CD14-positive monocyte (primary cell): Measurements from ENCODE around the gene GAD1. TPM values are rescaled to one million over a fixed set of nuclear protein-coding genes. Genes with fewer than 3 reads are reported as not detected.

Source experiments
- DNase-seq, 3 donors: peaks; one replicate each; pipeline ENCODE4 v3.0.0-alpha.2; 2011 to 2022
- H2AFZ ChIP-seq: 2 replicates; pipeline ENCODE4 v1.6.0; 2012; ENCODE audit warnings: mild to moderate bottlenecking, low read depth, low read length, inconsistent platforms; ENCODE audit not compliant: insufficient read depth, poor library complexity, severe bottlenecking
- H3K27ac ChIP-seq, 2 donors: 1 replicate in 1 of 2; 2 replicates in 1 of 2; pipeline ENCODE4 v1.5.1; 2012 to 2013; ENCODE audit warnings: low read length in 2 of 2, control low read depth in 1 of 2, inconsistent platforms in 1 of 2, low read depth in 1 of 2, mild to moderate bottlenecking in 1 of 2
- H3K27me3 ChIP-seq, 2 donors: one replicate each; pipeline versions ENCODE4 v1.6.0 to v1.6.1; 2011 to 2013; ENCODE audit warnings: low read length in 2 of 2; ENCODE audit not compliant: control insufficient read depth in 2 of 2, insufficient read depth in 2 of 2
- H3K36me3 ChIP-seq, 2 donors: replicated peaks in 1 of 2; 1 replicate in 1 of 2; 2 replicates in 1 of 2; pipeline versions ENCODE4 v1.5.1 to v1.6.1; 2012 to 2013; ENCODE audit warnings: low read length in 2 of 2, control low read depth in 1 of 2, inconsistent platforms in 1 of 2, mild to moderate bottlenecking in 1 of 2; ENCODE audit not compliant: insufficient read depth in 2 of 2, control insufficient read depth in 1 of 2
- H3K4me1 ChIP-seq, 2 donors: 1 replicate in 1 of 2; 2 replicates in 1 of 2; pipeline versions ENCODE4 v1.5.1 to v1.6.1; 2012 to 2013; ENCODE audit warnings: low read length in 2 of 2, control low read depth in 1 of 2, inconsistent platforms in 1 of 2, mild to moderate bottlenecking in 1 of 2, moderate library complexity in 1 of 2; ENCODE audit not compliant: insufficient read depth in 2 of 2, control insufficient read depth in 1 of 2
- H3K4me2 ChIP-seq: replicated peaks from 2 replicates; pipeline ENCODE3; 2012; ENCODE audit warnings: low read length, moderate library complexity, mild to moderate bottlenecking; ENCODE audit not compliant: poor library complexity, severe bottlenecking; ENCODE audit errors: extremely low read depth
- H3K4me3 ChIP-seq, 3 experiments: fragments of 200-600 bp in 1 of 3; sonication (generic) in 1 of 3; replicated peaks in 1 of 3; 1 replicate in 2 of 3; 2 replicates in 1 of 3; pipeline ENCODE4 v1.5.1; 2011 to 2013; ENCODE audit warnings: low read length in 3 of 3, mild to moderate bottlenecking in 3 of 3, control low read depth in 2 of 3, low read depth in 2 of 3, inconsistent platforms in 1 of 3, moderate library complexity in 1 of 3
- H3K79me2 ChIP-seq: 2 replicates; pipeline ENCODE4 v1.6.0; 2012; ENCODE audit warnings: mild to moderate bottlenecking, control low read depth, inconsistent platforms, low read length, moderate library complexity; ENCODE audit not compliant: insufficient read depth
- H3K9ac ChIP-seq: 2 replicates; pipeline ENCODE4 v1.6.0; 2017; ENCODE audit warnings: low read length, mild to moderate bottlenecking; ENCODE audit not compliant: insufficient read depth, poor library complexity, severe bottlenecking
- H3K9me3 ChIP-seq, 2 donors: replicated peaks in 1 of 2; 1 replicate in 1 of 2; 2 replicates in 1 of 2; pipeline versions ENCODE4 v1.5.1 to v1.6.1; 2012 to 2013; ENCODE audit warnings: low read length in 2 of 2, control low read depth in 1 of 2; ENCODE audit not compliant: control insufficient read depth in 1 of 2, insufficient read depth in 1 of 2
- H4K20me1 ChIP-seq: 2 replicates; pipeline ENCODE4 v1.6.0; 2012; ENCODE audit warnings: mild to moderate bottlenecking, low read length, control low read depth, moderate library complexity; ENCODE audit not compliant: insufficient read depth
- H3K27ac Mint-ChIP-seq, 7 donors: one replicate each; pipeline ENCODE4 v1.8.0; 2020; ENCODE audit warnings: mild to moderate bottlenecking in 7 of 7, mixed read lengths in 7 of 7, moderate library complexity in 6 of 7, inconsistent platforms in 2 of 7
- H3K27me3 Mint-ChIP-seq, 3 donors: one replicate each; pipeline ENCODE4 v1.8.0; 2021 to 2022; ENCODE audit warnings: low read depth in 3 of 3, mild to moderate bottlenecking in 3 of 3, mixed read lengths in 3 of 3, moderate library complexity in 3 of 3, inconsistent platforms in 1 of 3
- H3K36me3 Mint-ChIP-seq, 2 donors: one replicate each; pipeline ENCODE4 v1.8.0; 2020; ENCODE audit warnings: mixed read lengths in 2 of 2, inconsistent platforms in 1 of 2, mild to moderate bottlenecking in 1 of 2
- H3K4me1 Mint-ChIP-seq: one replicate; pipeline ENCODE4 v1.8.0; 2020; ENCODE audit warnings: mild to moderate bottlenecking, mixed read lengths
- H3K4me3 Mint-ChIP-seq, 2 donors: one replicate each; pipeline ENCODE4 v1.8.0; 2020; ENCODE audit warnings: mild to moderate bottlenecking in 2 of 2, mixed read lengths in 2 of 2, moderate library complexity in 1 of 2
- H3K9me3 Mint-ChIP-seq, 7 donors: one replicate each; pipeline ENCODE4 v1.8.0; 2020 to 2022; ENCODE audit warnings: mixed read lengths in 7 of 7, mild to moderate bottlenecking in 6 of 7, moderate library complexity in 6 of 7, inconsistent platforms in 2 of 7
- CTCF ChIP-seq: fragments of 200-600 bp; IDR thresholded peaks from one replicate; pipeline ENCODE4 v1.8.0; 2022; ENCODE audit warnings: antibody characterized with exemption, mild to moderate bottlenecking
- WGBS: methylation state at CpG from one replicate; pipeline ENCODE4 v1.1.5; 2013; ENCODE audit warnings: missing lambda C conversion rate; ENCODE audit not compliant: insufficient coverage; 5-methylcytosine and 5-hydroxymethylcytosine counted together
- intact Hi-C, 2 donors: fragments of 100-400 bp; cut with micrococcal nuclease; formaldehyde crosslinking; loops; one replicate each; pipeline versions ENCODE4 v1.15.0 to v1.15.1; 2023
- polyA plus RNA-seq, 3 donors: library from polyadenylated mRNA; depleted of rRNA in 1 of 3; unstranded in 2 of 3; stranded (reverse) in 1 of 3; fragments of 300-500 nt in 2 of 3; fragments of >200 nt in 1 of 3; fragmentation: Illumina TruSeq in 2 of 3; gene quantifications; 1 replicate in 2 of 3; 2 replicates in 1 of 3; pipeline ENCODE4 v1.2.3, GENCODE V29; 2012 to 2021

The GAD1 gene
- polyA plus RNA-seq, 3 donors, result 0.08 TPM; not detected in 2

- Mint-ChIP-seq H3K27me3 (peaks cover 92 to 99% (median 97%) of the 10 kb centered on the region in 3 donors), H3K27ac (no peak overlapping the region)
- DNase-seq, result no peak
These were observed 5.0 kb downstream of the GAD1 start for GRCh38 chr2:170821531-170822289.

More at GRCh38 chr2:170821531-170822289, 5.0 kb downstream of the GAD1 start:
- TF ChIP-seq CTCF, result no peak
- peaks cover 3 to 10% of the 10 kb centered on the region in 2 donors for H3K36me3 Mint-ChIP-seq
- Histone ChIP-seq H3K4me3 (no peak overlapping the region), H4K20me1 (no peaks in the 10 kb centered on the region), H3K79me2 (no peaks in the 10 kb centered on the region), H3K9me3 (peaks cover 2 to 54% of the 10 kb centered on the region in 2 donors), H3K36me3 (no peaks in the 10 kb centered on the region), H3K27ac (no peak overlapping the region), H3K4me1 (peaks cover 45 to 59% of the 10 kb centered on the region in 2 donors), H3K9ac (no peak overlapping the region), H2AFZ (no peak overlapping the region), H3K4me2 (no peak overlapping the region), H3K27me3 (peaks cover 75 to 95% of the 10 kb centered on the region in 2 donors)
- H3K4me3 Mint-ChIP-seq, result peak overlapping the region in 1 of 2 donors; percentile 92
- 12% methylated on average over 26 of the region's 40 CpGs for WGBS
- peaks cover 55% of the 10 kb centered on the region for H3K4me1 Mint-ChIP-seq
- intact Hi-C loops, result no loop called here
- peaks cover 0 to 35% (median 21%) of the 10 kb centered on the region in 7 donors for H3K9me3 Mint-ChIP-seq
